ENCODE results near the gene C16orf54.
A peak's percentile ranks its signal among the peaks of the same experiment; 100 is the strongest.
"Not testable (repeated sequence)": the region's sequence is repeated elsewhere in the genome, so short reads cannot be mapped to it uniquely, and the experiment has no call there.

Gene C16orf54

GRCh38 chr16:29745853-29746345 is at the start of gene C16orf54:
Gene C16orf54 (minus strand): TSS chr16:29745990. CDS start chr16:29744951, 1,039 bp downstream.
- DNase-seq = peak; percentile 97

GRCh38 chr16:29794231-29794710 is 48.5 kb upstream of the C16orf54 start:
- DNase-seq = no peak

- not testable (repeated sequence) for DNase-seq
Observed at GRCh38 chr16:29793153-29793552, 47.4 kb upstream of the C16orf54 start.

- no peak for DNase-seq
Observed at GRCh38 chr16:29791845-29792807, 46.3 kb upstream of the C16orf54 start.

GRCh38 chr16:29790949-29791844 is 45.4 kb upstream of the C16orf54 start:
- no peak for DNase-seq

- DNase-seq = peak; percentile 100
Observed at GRCh38 chr16:29790183-29790948, 44.6 kb upstream of the C16orf54 start, which contains the start of gene KIF22. Gene KIF22 (plus strand): TSS chr16:29790751. CDS start chr16:29790760, 9 bp downstream.

GRCh38 chr16:29789775-29790182 is 44.0 kb upstream of the C16orf54 start:
- DNase-seq = peak; percentile 3

GRCh38 chr16:29787155-29787554 is 41.4 kb upstream of the C16orf54 start:
- not testable (repeated sequence) for DNase-seq

- peak; percentile 74 for DNase-seq
Observed at GRCh38 chr16:29784901-29785500, 39.2 kb upstream of the C16orf54 start.

GRCh38 chr16:29784157-29784556 is 38.4 kb upstream of the C16orf54 start:
- no peak for DNase-seq

- not testable (repeated sequence) for DNase-seq
Observed at GRCh38 chr16:29783094-29783953, 37.5 kb upstream of the C16orf54 start.

- DNase-seq = no peak
Observed at GRCh38 chr16:29779474-29779873, 33.7 kb upstream of the C16orf54 start.

- DNase-seq = no peak
Observed at GRCh38 chr16:29777576-29778350, 32.0 kb upstream of the C16orf54 start, which contains the start of gene ZG16. Gene ZG16 (plus strand): TSS chr16:29778256. CDS start chr16:29779267, 1,011 bp downstream.

- no peak for DNase-seq
Observed at GRCh38 chr16:29775742-29776408, 30.1 kb upstream of the C16orf54 start.

- no peak for DNase-seq
Observed at GRCh38 chr16:29774730-29775129, 28.9 kb upstream of the C16orf54 start.

- not testable (repeated sequence) for DNase-seq
Observed at GRCh38 chr16:29772330-29772729, 26.5 kb upstream of the C16orf54 start.

GRCh38 chr16:29770250-29770929 is 24.6 kb upstream of the C16orf54 start:
- DNase-seq = no peak

GRCh38 chr16:29769507-29769906 is 23.7 kb upstream of the C16orf54 start:
- DNase-seq = no peak
